GM12878 (cell line): ENCODE results near the gene PDK1. TPM values are rescaled to one million over a fixed set of nuclear protein-coding genes. Genes with fewer than 3 reads are reported as not detected.
A peak's percentile ranks its signal among the peaks of the same experiment; 100 is the strongest.

Experiments
- ATAC-seq: fragments of 200-7000 bp; cut with Tn5 transposase; 3 replicates; pipeline ENCODE4 v1.9.1; 2020; ENCODE audit warnings: mild to moderate bottlenecking, moderate library complexity
- Bru-seq: library from RNA; stranded (reverse); fragments of 400-500 nt; gene quantifications from one replicate; lab custom pipeline; 2021; lab: Mats Ljungman, UMichigan
- BruChase-seq, 2 experiments: library from RNA; stranded (reverse); fragments of 400-500 nt; gene quantifications; one replicate each; lab custom pipeline; 2021; lab: Mats Ljungman, UMichigan
- BruUV-seq: library from RNA; stranded (reverse); fragments of 400-500 nt; replicated peaks from 2 replicates; lab custom pipeline; 2021; lab: Mats Ljungman, UMichigan
- CTCF ChIA-PET: fragments of 300-600 bp; sonication (Branson Sonifier 250); formaldehyde crosslinking; extraction: SDS; loops from one replicate; lab custom pipeline; 2021; ENCODE audit warnings: inconsistent platforms; lab: Yijun Ruan, JAX
- POLR2A ChIA-PET: fragments of 350-600 bp; formaldehyde crosslinking; extraction: SDS; loops from one replicate; lab custom pipeline; 2021; ENCODE audit warnings: inconsistent platforms; lab: Charles Lee
- RAD21 ChIA-PET: fragments of 300-600 bp; sonication (Branson Sonifier 250); formaldehyde crosslinking; loops from one replicate; lab custom pipeline; 2023; ENCODE audit warnings: antibody characterized with exemption; ENCODE audit not compliant: unreplicated experiment; lab: Charles Lee
- SMC1A ChIA-PET: fragments of 300-600 bp; sonication (Branson Sonifier 250); formaldehyde crosslinking; loops from one replicate; lab custom pipeline; 2023; ENCODE audit not compliant: unreplicated experiment, uncharacterized antibody; lab: Charles Lee
- DNase-seq: peaks from one replicate; pipeline ENCODE4 v3.0.0-alpha.2; 2011; ENCODE audit warnings: low read depth, low spot score
- FAIRE-seq: peaks from 3 replicates; lab custom pipeline; 2011; peaks lifted over from hg19 to GRCh38; lab: Jason Lieb, UNC
- H2AFZ ChIP-seq: 2 replicates; pipeline ENCODE4 v1.6.0; 2011; ENCODE audit warnings: low read depth, low read length, control low read depth; ENCODE audit not compliant: control insufficient read depth
- H3K27ac ChIP-seq: 2 replicates; pipeline ENCODE4 v1.5.1; 2011; ENCODE audit warnings: control low read depth; ENCODE audit not compliant: control insufficient read depth, insufficient read depth
- H3K27me3 ChIP-seq, 2 experiments: replicated peaks in 1 of 2; 2 replicates each; pipeline versions ENCODE4 v1.6.0 to v1.6.1; 2011; ENCODE audit warnings: low read length in 1 of 2; ENCODE audit not compliant: control insufficient read depth in 2 of 2, insufficient read depth in 2 of 2
- H3K36me3 ChIP-seq, 2 experiments: 2 replicates each; pipeline ENCODE4 v1.5.1; 2011; ENCODE audit warnings: low read length in 1 of 2; ENCODE audit not compliant: control insufficient read depth in 2 of 2, insufficient read depth in 2 of 2
- H3K4me1 ChIP-seq: 2 replicates; pipeline ENCODE4 v1.6.1; 2011; ENCODE audit warnings: mild to moderate bottlenecking, low read length, moderate library complexity, mixed read lengths; ENCODE audit not compliant: control insufficient read depth, insufficient read depth
- H3K4me2 ChIP-seq: 2 replicates; pipeline ENCODE4 v1.6.0; 2011; ENCODE audit warnings: control low read depth; ENCODE audit not compliant: control insufficient read depth, insufficient read depth
- H3K4me3 ChIP-seq: fragments of 200-600 bp; sonication (generic); 2 replicates; pipeline ENCODE4 v1.5.1; 2016
- H3K79me2 ChIP-seq: 2 replicates; pipeline ENCODE4 v1.6.0; 2011; ENCODE audit warnings: low read length; ENCODE audit not compliant: control insufficient read depth, insufficient read depth
- H3K9ac ChIP-seq: 2 replicates; pipeline ENCODE4 v1.8.0; 2011; ENCODE audit warnings: low read length, control low read depth, mixed read lengths; ENCODE audit not compliant: control insufficient read depth, insufficient read depth
- H3K9me3 ChIP-seq: replicated peaks from 3 replicates; pipeline ENCODE4 v1.5.1; 2011; ENCODE audit warnings: mild to moderate bottlenecking, low read length; ENCODE audit not compliant: control insufficient read depth, insufficient read depth
- H4K20me1 ChIP-seq: 2 replicates; pipeline ENCODE4 v1.6.0; 2011; ENCODE audit not compliant: control insufficient read depth, insufficient read depth
- BMI1 ChIP-seq: fragments of 450-650 bp; IDR thresholded peaks from 2 replicates; pipeline ENCODE4 v1.6.1; 2016; ENCODE audit warnings: mild to moderate bottlenecking, moderate library complexity, borderline replicate concordance
- EZH2 ChIP-seq: IDR thresholded peaks from 2 replicates; pipeline ENCODE4 v1.6.1; 2012; ENCODE audit warnings: low read depth, mild to moderate bottlenecking, control low read depth, inconsistent platforms, low read length, borderline replicate concordance; ENCODE audit not compliant: control insufficient read depth
- JUND ChIP-seq: IDR thresholded peaks from 2 replicates; pipeline ENCODE4 v1.6.1; 2012; ENCODE audit warnings: low read depth, mild to moderate bottlenecking, low read length, improper control_type of control experiment, moderate library complexity
- MYB ChIP-seq: fragments of 150-350 bp; IDR thresholded peaks from 2 replicates; pipeline ENCODE4 v1.6.1; 2014; ENCODE audit warnings: mild to moderate bottlenecking, low read depth, low read length, borderline replicate concordance
- NKRF ChIP-seq: fragments of 450-650 bp; conservative IDR thresholded peaks from 2 replicates; pipeline ENCODE4 v1.6.1; 2017; ENCODE audit warnings: mild to moderate bottlenecking, moderate library complexity
- POLR2AphosphoS2 ChIP-seq: IDR thresholded peaks from 2 replicates; pipeline ENCODE4 v1.6.1; 2011; ENCODE audit warnings: low read depth, mild to moderate bottlenecking, low read length, improper control_type of control experiment, moderate library complexity
- RAD51 ChIP-seq: fragments of 450-650 bp; IDR thresholded peaks from 2 replicates; pipeline ENCODE4 v1.6.1; 2016; ENCODE audit warnings: moderate library complexity, mild to moderate bottlenecking, inconsistent platforms
- SPI1 ChIP-seq: IDR thresholded peaks from 2 replicates; pipeline ENCODE4 v1.6.1; 2011; ENCODE audit warnings: low read depth, mild to moderate bottlenecking, low read length, moderate library complexity, borderline replicate concordance; ENCODE audit not compliant: insufficient read depth
- TCF12 ChIP-seq: IDR thresholded peaks from 2 replicates; pipeline ENCODE4 v1.6.1; 2011; ENCODE audit warnings: low read depth, mild to moderate bottlenecking, low read length
- WGBS: methylation state at CpG from one replicate; pipeline ENCODE4 v1.1.6; 2016; ENCODE audit warnings: low lambda C conversion rate; ENCODE audit not compliant: insufficient replicate concordance, insufficient coverage; ENCODE audit errors: missing lambda C conversion rate; 5-methylcytosine and 5-hydroxymethylcytosine counted together
- in situ Hi-C: fragments of 300-500 bp; cut with MboI; formaldehyde crosslinking; loops from 9 replicates; pipeline ENCODE4 v1.14.3; 2018; ENCODE audit warnings: mixed read lengths
- intact Hi-C: fragments of 100-400 bp; cut with micrococcal nuclease; formaldehyde crosslinking; loops from one replicate; pipeline ENCODE4 v1.14.2; 2022; ENCODE audit not compliant: unreplicated experiment
- long read RNA-seq, 2 experiments: library from polyadenylated mRNA; unstranded; transcript quantifications; one replicate each; pipeline ENCODE4 v2.0.0, GENCODE V29; 2019 to 2020
- polyA minus RNA-seq, 3 experiments: library from RNA; depleted of rRNA, polyadenylated mRNA; stranded (reverse); fragments of >200 nt; gene quantifications; 2 replicates each; pipeline ENCODE4 v1.2.3, GENCODE V29; 2011
- polyA plus RNA-seq, 11 experiments: library from polyadenylated mRNA; depleted of rRNA in 4 of 11; unstranded in 6 of 11; stranded (reverse) in 5 of 11; fragments of >200 nt; fragmentation: Nextera tagmentation in 4 of 11; fragmentation: Illumina TruSeq in 1 of 11; extraction: Ambion mirVana in 4 of 11; extraction: Trizol in 1 of 11; gene quantifications; 1 replicate in 1 of 11; 2 replicates in 10 of 11; pipeline versions ENCODE4 v1.2.1 to v1.2.3, GENCODE V29; 2011 to 2016; ENCODE audit warnings: inconsistent platforms in 2 of 11, missing spikeins in 2 of 11, low read depth in 1 of 11
- total RNA-seq, 4 experiments: library from RNA; depleted of rRNA in 3 of 4; stranded (reverse); fragments of >200 nt in 3 of 4; fragmentation: Illumina TruSeq in 1 of 4; extraction: Trizol in 1 of 4; gene quantifications; 2 replicates each; pipeline versions ENCODE4 v1.2.1 to v1.2.3, GENCODE V29; 2013 to 2021
- TF ChIP-seq, protein P1 (sequence below): IDR thresholded peaks from 2 replicates; pipeline ENCODE4 v1.6.1; 2012; ENCODE audit warnings: improper control_type of control experiment, low read depth, low read length; ENCODE audit not compliant: insufficient replicate concordance

The PDK1 gene
- total RNA-seq (2013; cell fraction: nucleolus; rRNA removed): 154 and 170 TPM in 2 replicates
- 16.2 and 18.1 TPM in 2 replicates for total RNA-seq (2014; rRNA removed)
- total RNA-seq (2014; rRNA removed; fragmentation: Illumina TruSeq; extraction: Trizol): 12.4 and 13.2 TPM in 2 replicates
- total RNA-seq (2021): 18.3 and 20.1 TPM in 2 replicates
- polyA plus RNA-seq (2011; ENCODE audit: low read depth): 11.0 TPM
- 128 and 153 TPM in 2 replicates for polyA plus RNA-seq (2011; rRNA removed)
- polyA plus RNA-seq (2011; cell fraction: cytosol; rRNA removed): 44.5 and 50.8 TPM in 2 replicates
- 51.3 and 91.3 TPM in 2 replicates for polyA plus RNA-seq (2011; cell fraction: nucleus; rRNA removed)
- polyA plus RNA-seq (2012): 20.6 and 29.7 TPM in 2 replicates
- polyA plus RNA-seq (2014; fragmentation: Illumina TruSeq; extraction: Trizol): 18.1 and 25.1 TPM in 2 replicates
- 1 to 10 TPM; 5.3 to 5.4 TPM for polyA plus RNA-seq (2014; fragmentation: Nextera tagmentation; extraction: Ambion mirVana)
- polyA plus RNA-seq (2014; rRNA removed): 16.4 and 18.0 TPM in 2 replicates
- 10 to 100 TPM; 17.8 to 19.3 TPM for polyA plus RNA-seq (2016; fragmentation: Nextera tagmentation; extraction: Ambion mirVana)
- polyA minus RNA-seq (2011; rRNA and poly(A)+ RNA removed): 167 and 188 TPM in 2 replicates
- polyA minus RNA-seq (2011; cell fraction: cytosol; rRNA and poly(A)+ RNA removed): 40.9 and 41.5 TPM in 2 replicates
- 54.4 and 55.0 TPM in 2 replicates for polyA minus RNA-seq (2011; cell fraction: nucleus; rRNA and poly(A)+ RNA removed)
- percentile 95 among the genes with signal in this experiment for Bru-seq, nascent RNA
- percentile 86 among the genes with signal in this experiment for BruChase-seq, experiment 1, labeled RNA remaining after a 6-hour chase
- BruChase-seq, experiment 2, labeled RNA remaining after a 2-hour chase: percentile 89 among the genes with signal in this experiment
- long read RNA-seq, experiment 1, full-length matches to known transcripts: 3 of 3 reads
- long read RNA-seq, experiment 1, partial matches to known transcripts: 0 of 3 reads
- long read RNA-seq, experiment 1, other reads (novel, unspliced or antisense): 0 of 3 reads
- long read RNA-seq, experiment 2, full-length matches to known transcripts: 22 of 47 reads
- long read RNA-seq, experiment 2, partial matches to known transcripts: 6 of 47 reads
- long read RNA-seq, experiment 2, other reads (novel, unspliced or antisense): 19 of 47 reads

GRCh38 chr2:172555522-172556283, at the start of gene PDK1:
Gene PDK1, plus strand, starts transcription at chr2:172556090. Its CDS starts 61 bp downstream, at chr2:172556151.
- H3K36me3 ChIP-seq: peaks cover 0 to 7% of the 10 kb centered on the region in 2 experiments; a peak in 2 of 4 replicates
- ChIA-PET RAD21 (no interaction called here), SMC1A (interaction anchor here (1.1 to 1.5 kb wide), 2 partner anchors 9 to 52 kb away, joined by 3 to 4 read pairs; no protein-coding TSS in a partner anchor), CTCF (interaction anchor here (0.8 kb wide), 2 partner anchors 9 to 29 kb away, joined by 3 read pairs; no protein-coding TSS in a partner anchor), POLR2A (no interaction called here)
- in situ Hi-C loops: loop anchor here (25.0 kb wide), 1 partner anchor 1618 kb away; the partner anchor contains the start of gene GORASP2
- H3K27me3 ChIP-seq: no peaks in the 10 kb centered on the region
- peaks cover 4% of the 10 kb centered on the region; the same call in 1 of the 2 replicates for H4K20me1 ChIP-seq
- H3K27ac ChIP-seq: peak within 1 kb of the TSS; percentile 83
- H3K4me2 ChIP-seq: peak within 1 kb of the TSS; percentile 72
- WGBS: 2% methylated on average over 72 of the region's 88 CpGs
- intact Hi-C loops: no loop called here
- peak within 1 kb of the TSS; percentile 80 for H3K4me3 ChIP-seq
- FAIRE-seq: peak; percentile 47
- H3K9ac ChIP-seq: peak within 1 kb of the TSS; percentile 68
- peak within 1 kb of the TSS; percentile 93 for H2AFZ ChIP-seq
- ATAC-seq: peak; percentile 96
- H3K4me1 ChIP-seq: peaks cover 6% of the 10 kb centered on the region
- H3K9me3 ChIP-seq: no peaks in the 10 kb centered on the region; the same call in 2 of the 3 replicates
- DNase-seq: peak; percentile 54
- no TSS peak for BruUV-seq
- H3K79me2 ChIP-seq: peaks cover 62% of the 10 kb centered on the region
- TF ChIP-seq BMI1 (no peak), TCF12 (0 out of 2 replicates have a peak, but pooled peaks have one; percentile 5), EZH2 (no peak), SPI1 (no peak), NKRF (peak; percentile 18), RAD51 (no peak), MYB (no peak), POLR2AphosphoS2 (peak; percentile 71), JUND (no peak)
- TF ChIP-seq, protein P1, sequence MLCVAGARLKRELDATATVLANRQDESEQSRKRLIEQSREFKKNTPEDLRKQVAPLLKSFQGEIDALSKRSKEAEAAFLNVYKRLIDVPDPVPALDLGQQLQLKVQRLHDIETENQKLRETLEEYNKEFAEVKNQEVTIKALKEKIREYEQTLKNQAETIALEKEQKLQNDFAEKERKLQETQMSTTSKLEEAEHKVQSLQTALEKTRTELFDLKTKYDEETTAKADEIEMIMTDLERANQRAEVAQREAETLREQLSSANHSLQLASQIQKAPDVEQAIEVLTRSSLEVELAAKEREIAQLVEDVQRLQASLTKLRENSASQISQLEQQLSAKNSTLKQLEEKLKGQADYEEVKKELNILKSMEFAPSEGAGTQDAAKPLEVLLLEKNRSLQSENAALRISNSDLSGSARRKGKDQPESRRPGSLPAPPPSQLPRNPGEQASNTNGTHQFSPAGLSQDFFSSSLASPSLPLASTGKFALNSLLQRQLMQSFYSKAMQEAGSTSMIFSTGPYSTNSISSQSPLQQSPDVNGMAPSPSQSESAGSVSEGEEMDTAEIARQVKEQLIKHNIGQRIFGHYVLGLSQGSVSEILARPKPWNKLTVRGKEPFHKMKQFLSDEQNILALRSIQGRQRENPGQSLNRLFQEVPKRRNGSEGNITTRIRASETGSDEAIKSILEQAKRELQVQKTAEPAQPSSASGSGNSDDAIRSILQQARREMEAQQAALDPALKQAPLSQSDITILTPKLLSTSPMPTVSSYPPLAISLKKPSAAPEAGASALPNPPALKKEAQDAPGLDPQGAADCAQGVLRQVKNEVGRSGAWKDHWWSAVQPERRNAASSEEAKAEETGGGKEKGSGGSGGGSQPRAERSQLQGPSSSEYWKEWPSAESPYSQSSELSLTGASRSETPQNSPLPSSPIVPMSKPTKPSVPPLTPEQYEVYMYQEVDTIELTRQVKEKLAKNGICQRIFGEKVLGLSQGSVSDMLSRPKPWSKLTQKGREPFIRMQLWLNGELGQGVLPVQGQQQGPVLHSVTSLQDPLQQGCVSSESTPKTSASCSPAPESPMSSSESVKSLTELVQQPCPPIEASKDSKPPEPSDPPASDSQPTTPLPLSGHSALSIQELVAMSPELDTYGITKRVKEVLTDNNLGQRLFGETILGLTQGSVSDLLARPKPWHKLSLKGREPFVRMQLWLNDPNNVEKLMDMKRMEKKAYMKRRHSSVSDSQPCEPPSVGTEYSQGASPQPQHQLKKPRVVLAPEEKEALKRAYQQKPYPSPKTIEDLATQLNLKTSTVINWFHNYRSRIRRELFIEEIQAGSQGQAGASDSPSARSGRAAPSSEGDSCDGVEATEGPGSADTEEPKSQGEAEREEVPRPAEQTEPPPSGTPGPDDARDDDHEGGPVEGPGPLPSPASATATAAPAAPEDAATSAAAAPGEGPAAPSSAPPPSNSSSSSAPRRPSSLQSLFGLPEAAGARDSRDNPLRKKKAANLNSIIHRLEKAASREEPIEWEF: no peak
